ENCODE data around the gene SLC25A47. TPM values are rescaled to one million over a fixed set of nuclear protein-coding genes. Genes with fewer than 3 reads are reported as not detected.

Gene SLC25A47
- total and polyA plus RNA-seq, 2 donors (not counting 1 experiment from before 2014, with no cell fraction given) = under 0.01 TPM; not detected in 1

GRCh38 chr14:100302616-100303015 is 20.5 kb upstream of the SLC25A47 start:
- no peak for DNase-seq (ENCODE audit: low read depth in 2 of 2)

GRCh38 chr14:100303179-100303578 is 20.0 kb upstream of the SLC25A47 start:
- no peaks in the 10 kb centered on the region for H4K20me1 ChIP-seq (ENCODE audit: control insufficient read depth, extremely low read depth, insufficient read depth, low read length)
- H3K79me2 ChIP-seq (ENCODE audit: control insufficient read depth, insufficient read depth, low read length) = peaks cover 7% of the 10 kb centered on the region
- H3K36me3 ChIP-seq (ENCODE audit: control insufficient read depth, insufficient read depth, low read length) = no peaks in the 10 kb centered on the region
- no peak overlapping the region for H2AFZ ChIP-seq (ENCODE audit: low read length)
- no peak overlapping the region for H3K4me2 ChIP-seq (ENCODE audit: extremely low read depth, insufficient read depth, low read length)
- no peak for TF ChIP-seq EZH2 (IDR thresholded peaks at IDR 0.05; ENCODE audit: low read length, missing control alignments)
- peak; percentile 50 to 70 for TF ChIP-seq CTCF (conservative IDR thresholded peaks at IDR 0.05 in 1 of 2, IDR thresholded peaks at IDR 0.05 in 1 of 2; ENCODE audit: low read depth in 1 of 2, low read length in 2 of 2)
- H3K9ac ChIP-seq (ENCODE audit: insufficient read depth, low read length) = no peak overlapping the region
- H3K4me3 ChIP-seq (replicated peaks in 1 of 4; ENCODE audit: control extremely low read depth in 1 of 4, insufficient read depth in 1 of 4, low read depth in 3 of 4, low read length in 4 of 4) = no peak overlapping the region
- H3K27ac ChIP-seq (ENCODE audit: insufficient read depth, low read length) = no peak overlapping the region
- no peaks in the 10 kb centered on the region for H3K27me3 ChIP-seq (ENCODE audit: control insufficient read depth, insufficient read depth, low read length)
- H3K9me3 ChIP-seq (ENCODE audit: control insufficient read depth, insufficient read depth, low read depth, low read length) = no peaks in the 10 kb centered on the region
- H3K4me1 ChIP-seq (ENCODE audit: control insufficient read depth, extremely low read depth, insufficient read depth, low read length) = peaks cover 4% of the 10 kb centered on the region
- no peak for DNase-seq (ENCODE audit: low read depth in 2 of 2)

More at GRCh38 chr14:100302616-100303015, 20.5 kb upstream of the SLC25A47 start:
- peaks cover 5% of the 10 kb centered on the region for H3K4me1 ChIP-seq (ENCODE audit: control insufficient read depth, extremely low read depth, insufficient read depth, low read length)
- TF ChIP-seq CTCF (conservative IDR thresholded peaks at IDR 0.05 in 1 of 2, IDR thresholded peaks at IDR 0.05 in 1 of 2; ENCODE audit: low read depth in 1 of 2, low read length in 2 of 2) = no peak
- TF ChIP-seq EZH2 (IDR thresholded peaks at IDR 0.05; ENCODE audit: low read length, missing control alignments) = no peak
- H3K27ac ChIP-seq (ENCODE audit: insufficient read depth, low read length) = no peak overlapping the region
- H2AFZ ChIP-seq (ENCODE audit: low read length) = no peak overlapping the region
- H3K9ac ChIP-seq (ENCODE audit: insufficient read depth, low read length) = no peak overlapping the region
- peaks cover 7% of the 10 kb centered on the region for H3K79me2 ChIP-seq (ENCODE audit: control insufficient read depth, insufficient read depth, low read length)
- H3K9me3 ChIP-seq (ENCODE audit: control insufficient read depth, insufficient read depth, low read depth, low read length) = no peaks in the 10 kb centered on the region
- H3K4me3 ChIP-seq (replicated peaks in 1 of 4; ENCODE audit: control extremely low read depth in 1 of 4, insufficient read depth in 1 of 4, low read depth in 3 of 4, low read length in 4 of 4) = no peak overlapping the region
- no peaks in the 10 kb centered on the region for H4K20me1 ChIP-seq (ENCODE audit: control insufficient read depth, extremely low read depth, insufficient read depth, low read length)
- no peaks in the 10 kb centered on the region for H3K36me3 ChIP-seq (ENCODE audit: control insufficient read depth, insufficient read depth, low read length)
- H3K27me3 ChIP-seq (ENCODE audit: control insufficient read depth, insufficient read depth, low read length) = no peaks in the 10 kb centered on the region
- H3K4me2 ChIP-seq (ENCODE audit: extremely low read depth, insufficient read depth, low read length) = no peak overlapping the region

- Histone ChIP-seq H3K79me2 (ENCODE audit: control insufficient read depth, insufficient read depth, low read length) (peaks cover 7% of the 10 kb centered on the region), H3K4me2 (ENCODE audit: extremely low read depth, insufficient read depth, low read length) (no peak overlapping the region), H4K20me1 (ENCODE audit: control insufficient read depth, extremely low read depth, insufficient read depth, low read length) (no peaks in the 10 kb centered on the region), H3K9me3 (ENCODE audit: control insufficient read depth, insufficient read depth, low read depth, low read length) (no peaks in the 10 kb centered on the region), H2AFZ (ENCODE audit: low read length) (no peak overlapping the region), H3K27me3 (ENCODE audit: control insufficient read depth, insufficient read depth, low read length) (no peaks in the 10 kb centered on the region), H3K36me3 (ENCODE audit: control insufficient read depth, insufficient read depth, low read length) (no peaks in the 10 kb centered on the region), H3K9ac (ENCODE audit: insufficient read depth, low read length) (no peak overlapping the region), H3K27ac (ENCODE audit: insufficient read depth, low read length) (no peak overlapping the region), H3K4me3 (replicated peaks in 1 of 4; ENCODE audit: control extremely low read depth in 1 of 4, insufficient read depth in 1 of 4, low read depth in 3 of 4, low read length in 4 of 4) (no peak overlapping the region), H3K4me1 (ENCODE audit: control insufficient read depth, extremely low read depth, insufficient read depth, low read length) (peaks cover 4% of the 10 kb centered on the region)
- DNase-seq (ENCODE audit: low read depth in 2 of 2) = no peak
- TF ChIP-seq EZH2 (IDR thresholded peaks at IDR 0.05; ENCODE audit: low read length, missing control alignments) (no peak), CTCF (conservative IDR thresholded peaks at IDR 0.05 in 1 of 2, IDR thresholded peaks at IDR 0.05 in 1 of 2; ENCODE audit: low read depth in 1 of 2, low read length in 2 of 2) (no peak)
Measured at GRCh38 chr14:100303925-100304324, 19.2 kb upstream of the SLC25A47 start.
